ENCODE results near the gene NAPB. TPM values are rescaled to one million over a fixed set of nuclear protein-coding genes. Genes with fewer than 3 reads are reported as not detected.

NAPB gene
- total and polyA plus RNA-seq, 2 experiments from 2014 or later, result 7.3 to 11.2 TPM

DNA sequence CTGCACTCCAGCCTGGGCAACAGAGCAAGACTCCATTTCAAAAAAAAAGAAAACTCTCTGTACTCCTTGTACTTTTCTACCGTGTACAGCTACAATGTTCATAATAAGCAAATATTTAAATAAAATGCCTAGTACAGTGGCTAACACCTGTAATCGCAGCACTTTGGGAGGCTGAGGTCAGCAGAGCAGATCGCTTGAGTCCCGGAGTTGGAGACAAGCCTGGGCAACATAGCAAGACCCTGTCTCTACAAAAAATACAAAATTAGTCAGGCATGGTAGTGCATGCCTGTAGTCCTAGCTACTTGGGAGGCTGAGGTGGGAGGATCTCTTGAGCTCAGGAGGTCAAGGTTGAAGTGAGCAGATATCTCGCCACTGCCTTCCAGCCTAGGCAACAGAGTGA lies 5.7 kb downstream of the NAPB start:
- Histone ChIP-seq H3K27me3 (no peaks in the 10 kb centered on the region), H2AFZ (no peak overlapping the region), H4K20me1 (ENCODE audit: insufficient read depth, poor library complexity, severe bottlenecking) (peaks cover 9% of the 10 kb centered on the region), H3K9me3 (ENCODE audit: low read depth) (no peaks in the 10 kb centered on the region), H3K4me1 (ENCODE audit: insufficient read depth) (peaks cover 15% of the 10 kb centered on the region), H3K79me2 (peaks cover 96% of the 10 kb centered on the region), H3K4me3 (no peak overlapping the region), H3K4me2 (no peak overlapping the region), H3K27ac (no peak overlapping the region), H3K9me2 (replicated peaks; ENCODE audit: insufficient read depth) (no peaks in the 10 kb centered on the region), H3K36me3 (replicated peaks; ENCODE audit: insufficient read depth, low read depth) (no peaks in the 10 kb centered on the region)
- DNase-seq (ENCODE audit: low spot score), result no peak
- 89% methylated on average over 5 of the region's 5 CpGs for WGBS (ENCODE audit: low lambda C conversion rate, missing lambda C conversion rate)
- no peak for TF ChIP-seq EZH2 (IDR thresholded peaks at IDR 0.05; ENCODE audit: borderline replicate concordance)
- no peak for TF ChIP-seq EZH2phosphoT487 (IDR thresholded peaks at IDR 0.05; ENCODE audit: low read depth, severe bottlenecking, unreplicated experiment)
- TF ChIP-seq, protein P1, sequence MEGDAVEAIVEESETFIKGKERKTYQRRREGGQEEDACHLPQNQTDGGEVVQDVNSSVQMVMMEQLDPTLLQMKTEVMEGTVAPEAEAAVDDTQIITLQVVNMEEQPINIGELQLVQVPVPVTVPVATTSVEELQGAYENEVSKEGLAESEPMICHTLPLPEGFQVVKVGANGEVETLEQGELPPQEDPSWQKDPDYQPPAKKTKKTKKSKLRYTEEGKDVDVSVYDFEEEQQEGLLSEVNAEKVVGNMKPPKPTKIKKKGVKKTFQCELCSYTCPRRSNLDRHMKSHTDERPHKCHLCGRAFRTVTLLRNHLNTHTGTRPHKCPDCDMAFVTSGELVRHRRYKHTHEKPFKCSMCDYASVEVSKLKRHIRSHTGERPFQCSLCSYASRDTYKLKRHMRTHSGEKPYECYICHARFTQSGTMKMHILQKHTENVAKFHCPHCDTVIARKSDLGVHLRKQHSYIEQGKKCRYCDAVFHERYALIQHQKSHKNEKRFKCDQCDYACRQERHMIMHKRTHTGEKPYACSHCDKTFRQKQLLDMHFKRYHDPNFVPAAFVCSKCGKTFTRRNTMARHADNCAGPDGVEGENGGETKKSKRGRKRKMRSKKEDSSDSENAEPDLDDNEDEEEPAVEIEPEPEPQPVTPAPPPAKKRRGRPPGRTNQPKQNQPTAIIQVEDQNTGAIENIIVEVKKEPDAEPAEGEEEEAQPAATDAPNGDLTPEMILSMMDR (IDR thresholded peaks at IDR 0.05; ENCODE audit: poor library complexity), result no peak

DNA sequence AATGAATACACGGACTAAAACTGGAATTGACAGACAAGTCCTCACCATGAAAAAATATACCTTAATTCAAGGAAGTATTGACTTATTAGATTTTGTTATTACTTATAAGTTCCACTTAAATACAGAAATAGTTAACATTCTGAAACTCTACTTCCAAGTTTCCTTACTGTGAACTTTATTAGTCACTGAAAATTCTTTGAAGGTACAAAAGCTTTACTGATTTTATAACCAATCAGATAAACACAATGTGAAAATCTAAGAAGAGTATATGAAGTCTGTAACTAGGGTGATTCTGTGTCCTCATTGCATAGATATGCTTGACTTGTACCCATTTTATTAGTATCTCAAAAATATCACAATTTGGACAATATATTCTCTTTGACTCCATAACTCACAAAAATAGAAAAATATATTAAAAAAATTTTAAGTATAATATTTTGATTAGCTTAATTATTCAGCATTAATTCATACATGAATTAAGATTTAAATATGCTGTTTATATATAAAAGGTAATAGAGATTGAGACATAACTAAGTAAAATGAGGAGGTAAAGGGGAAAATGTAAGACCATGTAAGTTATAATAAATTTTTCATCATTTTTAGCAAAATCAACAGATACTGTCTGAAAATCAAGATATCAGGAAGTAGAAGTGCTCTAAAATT lies 6.6 kb downstream of the NAPB start:
- no peak overlapping the region for H3K27ac ChIP-seq
- no peak overlapping the region for H2AFZ ChIP-seq
- H3K27me3 ChIP-seq, result no peaks in the 10 kb centered on the region
- H3K9me2 ChIP-seq (replicated peaks; ENCODE audit: insufficient read depth), result no peaks in the 10 kb centered on the region
- no peaks in the 10 kb centered on the region for H3K36me3 ChIP-seq (replicated peaks; ENCODE audit: insufficient read depth, low read depth)
- TF ChIP-seq, protein P1 (IDR thresholded peaks at IDR 0.05; ENCODE audit: poor library complexity), result no peak
- TF ChIP-seq EZH2phosphoT487 (IDR thresholded peaks at IDR 0.05; ENCODE audit: low read depth, severe bottlenecking, unreplicated experiment) (no peak), EZH2 (IDR thresholded peaks at IDR 0.05; ENCODE audit: borderline replicate concordance) (no peak)
- no peaks in the 10 kb centered on the region for H3K9me3 ChIP-seq (ENCODE audit: low read depth)
- 74% methylated on average over 1 of the region's 1 CpG for WGBS (ENCODE audit: low lambda C conversion rate, missing lambda C conversion rate)
- peaks cover 6% of the 10 kb centered on the region for H4K20me1 ChIP-seq (ENCODE audit: insufficient read depth, poor library complexity, severe bottlenecking)
- no peak overlapping the region for H3K4me3 ChIP-seq
- H3K4me2 ChIP-seq, result no peak overlapping the region
- peaks cover 97% of the 10 kb centered on the region for H3K79me2 ChIP-seq
- no peak for DNase-seq (ENCODE audit: low spot score)
- peaks cover 12% of the 10 kb centered on the region for H3K4me1 ChIP-seq (ENCODE audit: insufficient read depth)

DNA sequence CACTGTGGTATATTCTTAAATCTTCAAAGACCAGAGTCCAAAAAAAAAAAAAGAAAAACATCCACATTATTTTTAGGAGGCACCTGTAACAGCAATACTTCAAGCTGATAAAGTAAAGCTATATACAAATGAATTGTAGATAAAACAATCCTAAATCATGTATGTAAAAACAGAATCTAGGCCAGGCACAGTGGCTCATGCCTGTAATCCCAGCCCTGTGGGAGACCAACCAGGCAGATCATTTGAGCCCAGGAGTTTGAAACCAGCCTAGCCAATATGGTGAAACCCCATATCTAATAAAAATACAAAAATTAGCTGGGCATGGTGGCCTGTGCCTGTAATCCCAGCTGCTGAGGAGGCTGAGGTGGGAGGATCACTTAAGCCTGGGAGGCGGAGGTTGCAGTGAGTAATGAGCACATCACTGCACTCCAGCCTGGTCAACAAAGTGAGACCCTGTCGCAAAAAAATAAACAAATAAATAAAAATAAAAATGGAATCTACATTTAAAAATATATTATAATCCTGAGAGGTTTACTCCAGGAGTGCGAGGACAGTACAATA lies 7.3 kb downstream of the NAPB start:
- H3K4me1 ChIP-seq (ENCODE audit: insufficient read depth), result peaks cover 7% of the 10 kb centered on the region

More for the DNA sequence above, 7.3 kb downstream of the NAPB start:
- Histone ChIP-seq H3K4me2 (no peak overlapping the region), H4K20me1 (ENCODE audit: insufficient read depth, poor library complexity, severe bottlenecking) (peaks cover 3% of the 10 kb centered on the region), H3K9me3 (ENCODE audit: low read depth) (no peaks in the 10 kb centered on the region), H2AFZ (no peak overlapping the region), H3K27me3 (no peaks in the 10 kb centered on the region), H3K4me3 (no peak overlapping the region), H3K27ac (no peak overlapping the region), H3K79me2 (peaks cover 97% of the 10 kb centered on the region), H3K36me3 (replicated peaks; ENCODE audit: insufficient read depth, low read depth) (no peaks in the 10 kb centered on the region), H3K9me2 (replicated peaks; ENCODE audit: insufficient read depth) (no peaks in the 10 kb centered on the region)
- WGBS (ENCODE audit: low lambda C conversion rate, missing lambda C conversion rate), result 86% methylated on average over 3 of the region's 3 CpGs
- no peak for TF ChIP-seq EZH2phosphoT487 (IDR thresholded peaks at IDR 0.05; ENCODE audit: low read depth, severe bottlenecking, unreplicated experiment)
- TF ChIP-seq EZH2 (IDR thresholded peaks at IDR 0.05; ENCODE audit: borderline replicate concordance), result no peak
- TF ChIP-seq, protein P1 (IDR thresholded peaks at IDR 0.05; ENCODE audit: poor library complexity), result no peak
- no peak for DNase-seq (ENCODE audit: low spot score)
